HepG2 (cell line): Measurements from ENCODE around the gene MRPL10. TPM values are rescaled to one million over a fixed set of nuclear protein-coding genes. Genes with fewer than 3 reads are reported as not detected.

Source experiments
- ATAC-seq: fragments of 200-7000 bp; cut with Tn5 transposase; 3 replicates; pipeline ENCODE4 v1.9.1; 2020; ENCODE audit warnings: mild to moderate bottlenecking, moderate library complexity
- BruUV-seq: library from RNA; stranded (reverse); fragments of 400-500 nt; replicated peaks from 2 replicates; lab custom pipeline; 2021; lab: Mats Ljungman, UMichigan
- CTCF ChIA-PET: fragments of 300-600 bp; formaldehyde crosslinking; extraction: SDS; loops from one replicate; lab custom pipeline; 2021; ENCODE audit warnings: low total read pairs, inconsistent platforms, low intra/inter-chr PET ratio; lab: Yijun Ruan, JAX
- POLR2A ChIA-PET: fragments of 350-600 bp; sonication (Branson Sonifier 250); formaldehyde crosslinking; loops from one replicate; lab custom pipeline; 2020; ENCODE audit warnings: antibody characterized with exemption, inconsistent platforms; lab: Yijun Ruan, JAX
- DNase-seq: peaks from one replicate; pipeline ENCODE4 v3.0.0-alpha.2; 2015; ENCODE audit warnings: low spot score
- FAIRE-seq: peaks from 3 replicates; lab custom pipeline; 2011; peaks lifted over from hg19 to GRCh38; lab: Jason Lieb, UNC
- H2AFZ ChIP-seq: one replicate; pipeline ENCODE4 v1.6.1; 2011; ENCODE audit warnings: low read length, inconsistent platforms
- H3K27ac ChIP-seq: fragments of 300-600 bp; 3 replicates; pipeline ENCODE4 v1.8.0; 2011; ENCODE audit warnings: mixed run types, mild to moderate bottlenecking, mixed read lengths, low read length, inconsistent platforms; ENCODE audit not compliant: insufficient read depth; ENCODE audit errors: extremely low read length
- H3K27me3 ChIP-seq, 2 experiments: fragments of 200-600 bp in 1 of 2; 2 replicates in 1 of 2; 3 replicates in 1 of 2; pipeline versions ENCODE4 v1.6.0 to v1.8.0; 2011; ENCODE audit warnings: low read length in 2 of 2, mild to moderate bottlenecking in 2 of 2, moderate library complexity in 2 of 2, inconsistent platforms in 1 of 2; ENCODE audit not compliant: insufficient read depth in 2 of 2, control insufficient read depth in 1 of 2
- H3K36me3 ChIP-seq, 2 experiments: fragments of 200-600 bp in 1 of 2; replicated peaks in 1 of 2; 2 replicates in 1 of 2; 3 replicates in 1 of 2; pipeline versions ENCODE4 v1.5.1 to v1.8.0; 2011; ENCODE audit warnings: low read length in 2 of 2, inconsistent platforms in 1 of 2; ENCODE audit not compliant: insufficient read depth in 2 of 2, control insufficient read depth in 1 of 2
- H3K4me1 ChIP-seq: 2 replicates; pipeline ENCODE4 v1.5.1; 2012; ENCODE audit warnings: low read length, inconsistent platforms; ENCODE audit not compliant: insufficient read depth
- H3K4me2 ChIP-seq: 2 replicates; pipeline ENCODE4 v1.6.0; 2011; ENCODE audit warnings: low read depth, low read length, inconsistent platforms
- H3K4me3 ChIP-seq, 3 experiments: fragments of 200-600 bp in 1 of 3; sonication (generic), shearing (Covaris generic) in 1 of 3; replicated peaks in 1 of 3; 2 replicates each; pipeline ENCODE4 v1.5.1; 2011 to 2016; ENCODE audit warnings: low read length in 3 of 3, inconsistent platforms in 2 of 3, low read depth in 2 of 3, mild to moderate bottlenecking in 2 of 3, control low read depth in 1 of 3, mixed read lengths in 1 of 3; ENCODE audit not compliant: insufficient read depth in 1 of 3
- H3K79me2 ChIP-seq: one replicate; pipeline ENCODE4 v1.6.1; 2011; ENCODE audit warnings: low read length, inconsistent platforms; ENCODE audit not compliant: insufficient read depth
- H3K9ac ChIP-seq: 2 replicates; pipeline ENCODE4 v1.6.0; 2011; ENCODE audit warnings: mild to moderate bottlenecking, low read depth, low read length, inconsistent platforms; ENCODE audit not compliant: insufficient read depth
- H3K9me3 ChIP-seq: 2 replicates; pipeline ENCODE4 v1.5.1; 2012; ENCODE audit warnings: mild to moderate bottlenecking, low read length
- H4K20me1 ChIP-seq: 2 replicates; pipeline ENCODE4 v1.6.0; 2011; ENCODE audit warnings: inconsistent platforms, mild to moderate bottlenecking, low read length, moderate library complexity; ENCODE audit not compliant: insufficient read depth
- ATF7 ChIP-seq, 2 experiments: fragments of 450-650 bp in 1 of 2; sonication (generic) in 1 of 2; formaldehyde crosslinking in 1 of 2; IDR thresholded peaks; 2 replicates each; pipeline versions ENCODE4 v1.4.0 to v1.6.1; 2016 to 2020; ENCODE audit warnings: antibody characterized with exemption in 1 of 2, mild to moderate bottlenecking in 1 of 2, missing genetic modification reagents in 1 of 2
- ETV6 ChIP-seq: sonication (generic); formaldehyde crosslinking; conservative IDR thresholded peaks from 2 replicates; pipeline ENCODE4 v1.4.0; 2020; ENCODE audit warnings: missing genetic modification reagents
- GTF2F1 ChIP-seq: fragments of 150-350 bp; IDR thresholded peaks from 2 replicates; pipeline ENCODE4 v1.6.1; 2014; ENCODE audit warnings: low read length
- KLF16 ChIP-seq, 2 experiments: sonication (generic) in 1 of 2; formaldehyde crosslinking in 1 of 2; IDR thresholded peaks; 2 replicates each; pipeline versions ENCODE4 v1.6.1 to v1.8.0; 2016 to 2023; ENCODE audit warnings: missing genetic modification reagents in 2 of 2, missing compliant biosample characterization in 1 of 2
- NR2F6 ChIP-seq, 2 experiments: IDR thresholded peaks; 2 replicates each; pipeline ENCODE4 v1.6.1; 2016; ENCODE audit warnings: antibody characterized with exemption in 1 of 2, mild to moderate bottlenecking in 1 of 2
- REPIN1 ChIP-seq: sonication (generic); formaldehyde crosslinking; IDR thresholded peaks from 2 replicates; pipeline ENCODE4 v1.8.0; 2022; ENCODE audit warnings: missing genetic modification reagents, low read depth, mild to moderate bottlenecking, borderline replicate concordance
- REXO4 ChIP-seq: sonication (generic); formaldehyde crosslinking; IDR thresholded peaks from 2 replicates; pipeline ENCODE4 v1.8.0; 2022; ENCODE audit warnings: missing genetic modification reagents, mild to moderate bottlenecking, borderline replicate concordance
- RXRA ChIP-seq: sonication (generic); formaldehyde crosslinking; IDR thresholded peaks from 2 replicates; pipeline ENCODE4 v1.5.1; 2020; ENCODE audit warnings: missing genetic modification reagents
- SMAD3 ChIP-seq: sonication (generic); formaldehyde crosslinking; IDR thresholded peaks from 2 replicates; pipeline ENCODE4 v1.4.0; 2020; ENCODE audit warnings: missing genetic modification reagents
- WIZ ChIP-seq: sonication (generic); formaldehyde crosslinking; IDR thresholded peaks from 2 replicates; pipeline ENCODE4 v1.5.1; 2020; ENCODE audit warnings: mild to moderate bottlenecking, missing genetic modification reagents
- ZFP62 ChIP-seq: sonication (generic); formaldehyde crosslinking; IDR thresholded peaks from 2 replicates; pipeline ENCODE4 v1.4.0; 2020; ENCODE audit warnings: missing genetic modification reagents
- ZNF343 ChIP-seq: sonication (generic); formaldehyde crosslinking; IDR thresholded peaks from 2 replicates; pipeline ENCODE4 v1.4.0; 2020; ENCODE audit warnings: mild to moderate bottlenecking, missing genetic modification reagents
- ZNF367 ChIP-seq: sonication (generic); formaldehyde crosslinking; IDR thresholded peaks from 2 replicates; pipeline ENCODE4 v1.4.0; 2020; ENCODE audit warnings: missing genetic modification reagents, borderline replicate concordance
- ZNF557 ChIP-seq: sonication (generic); formaldehyde crosslinking; IDR thresholded peaks from 2 replicates; pipeline ENCODE4 v1.4.0; 2020; ENCODE audit warnings: missing genetic modification reagents
- ZNF768 ChIP-seq: sonication (generic); formaldehyde crosslinking; IDR thresholded peaks from 2 replicates; pipeline ENCODE4 v1.4.0; 2020; ENCODE audit warnings: missing genetic modification reagents
- ZNF780A ChIP-seq: sonication (generic); formaldehyde crosslinking; IDR thresholded peaks from 2 replicates; pipeline ENCODE4 v1.8.0; 2022; ENCODE audit warnings: mild to moderate bottlenecking, missing genetic modification reagents, moderate library complexity
- ZNF788 ChIP-seq: sonication (generic); formaldehyde crosslinking; IDR thresholded peaks from 2 replicates; pipeline ENCODE4 v1.5.0; 2020; ENCODE audit warnings: mild to moderate bottlenecking, missing genetic modification reagents, borderline replicate concordance
- WGBS: methylation state at CpG from one replicate; pipeline ENCODE4 v1.1.6; 2017; ENCODE audit warnings: low lambda C conversion rate; 5-methylcytosine and 5-hydroxymethylcytosine counted together
- in situ Hi-C: cut with HindIII; loops from 2 replicates; pipeline ENCODE4 v1.10.0; 2017; ENCODE audit warnings: low pct_unique_long_range_greater_than_20kb; ENCODE audit not compliant: extremely low pct_ligation_motif_present
- intact Hi-C: fragments of 100-400 bp; cut with micrococcal nuclease; formaldehyde crosslinking; loops from one replicate; pipeline ENCODE4 v1.10.0; 2022; ENCODE audit not compliant: unreplicated experiment
- polyA plus RNA-seq, 8 experiments: library from polyadenylated mRNA; depleted of rRNA in 3 of 8; stranded (reverse) in 7 of 8; unstranded in 1 of 8; fragments of >200 nt; fragmentation: Illumina TruSeq in 4 of 8; extraction: Trizol in 4 of 8; gene quantifications; 2 replicates each; pipeline versions ENCODE4 v1.2.1 to v1.2.3, GENCODE V29; 2011 to 2016; ENCODE audit warnings: low read depth in 4 of 8, missing spikeins in 1 of 8, mixed read lengths in 1 of 8; ENCODE audit not compliant: insufficient read depth in 1 of 8
- total RNA-seq, 5 experiments: library from RNA; depleted of rRNA; stranded (reverse); fragments of >200 nt; fragmentation: Illumina TruSeq; extraction: Trizol; gene quantifications; 2 replicates each; pipeline ENCODE4 v1.2.3, GENCODE V29; 2016; ENCODE audit warnings: low read depth in 1 of 5
- TF ChIP-seq, protein P1 (sequence below): IDR thresholded peaks from 2 replicates; pipeline ENCODE4 v1.6.1; 2018; ENCODE audit warnings: missing genetic modification reagents, mild to moderate bottlenecking, missing compliant biosample characterization
- TF ChIP-seq, protein P2 (sequence below): sonication (generic); formaldehyde crosslinking; IDR thresholded peaks from 2 replicates; pipeline ENCODE4 v1.5.0; 2020; ENCODE audit warnings: mild to moderate bottlenecking, missing genetic modification reagents
- TF ChIP-seq, protein P3 (sequence below): sonication (generic); formaldehyde crosslinking; IDR thresholded peaks from 2 replicates; pipeline ENCODE4 v1.8.1; 2023; ENCODE audit warnings: mild to moderate bottlenecking, missing genetic modification reagents, borderline replicate concordance

MRPL10 gene
- total and polyA plus RNA-seq, 2 of the 13 experiments (the other 11 are each of a cell fraction or from before 2014, with no cell fraction given) = 56.7 to 149 TPM

DNA sequence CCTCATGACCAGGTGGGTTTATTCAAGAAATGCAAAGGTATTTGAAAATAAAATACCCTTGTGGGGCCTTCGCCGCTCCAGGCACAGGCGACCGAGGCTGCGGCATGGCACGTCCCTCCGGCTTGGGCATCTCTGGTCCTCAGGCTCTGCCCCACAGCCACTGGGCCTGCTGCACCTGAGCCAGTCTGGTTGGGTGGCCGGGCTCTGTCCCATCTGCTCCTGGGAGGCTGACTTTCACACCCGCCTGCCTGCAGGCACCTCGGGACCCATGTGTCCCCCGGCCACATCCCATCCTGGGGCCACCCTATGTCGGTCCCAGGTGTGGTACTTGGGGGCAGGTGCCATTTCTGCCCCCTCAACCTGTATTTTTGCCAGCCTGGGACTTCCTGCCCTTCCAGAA, 30.7 kb downstream of the MRPL10 start:
- CTCF ChIA-PET = no interaction called here

More for the DNA sequence above, 30.7 kb downstream of the MRPL10 start:
- no peak for DNase-seq
- 7% methylated on average over 6 of the region's 12 CpGs for WGBS
- TF ChIP-seq ZNF557 (CRISPR knock-in tag) (no peak), REPIN1 (CRISPR knock-in tag) (no peak), ZNF367 (CRISPR knock-in tag) (no peak), ZNF768 (CRISPR knock-in tag) (no peak), GTF2F1 (no peak), ETV6 (CRISPR knock-in tag) (no peak), KLF16 (CRISPR knock-in tag; IDR thresholded peaks at IDR 0.05) (no peak), NR2F6 (IDR thresholded peaks at IDR 0.05) (no peak), NR2F6 (CRISPR knock-in tag; IDR thresholded peaks at IDR 0.05) (no peak), RXRA (no peak), ZNF343 (CRISPR knock-in tag) (no peak), ATF7 (IDR thresholded peaks at IDR 0.05) (no peak), ATF7 (CRISPR knock-in tag; IDR thresholded peaks at IDR 0.05) (no peak), SMAD3 (no peak), ZNF780A (CRISPR knock-in tag) (no peak), WIZ (CRISPR knock-in tag) (no peak), ZNF788 (CRISPR knock-in tag) (no peak), REXO4 (CRISPR knock-in tag) (no peak), ZFP62 (CRISPR knock-in tag) (no peak)
- TF ChIP-seq, protein P1, sequence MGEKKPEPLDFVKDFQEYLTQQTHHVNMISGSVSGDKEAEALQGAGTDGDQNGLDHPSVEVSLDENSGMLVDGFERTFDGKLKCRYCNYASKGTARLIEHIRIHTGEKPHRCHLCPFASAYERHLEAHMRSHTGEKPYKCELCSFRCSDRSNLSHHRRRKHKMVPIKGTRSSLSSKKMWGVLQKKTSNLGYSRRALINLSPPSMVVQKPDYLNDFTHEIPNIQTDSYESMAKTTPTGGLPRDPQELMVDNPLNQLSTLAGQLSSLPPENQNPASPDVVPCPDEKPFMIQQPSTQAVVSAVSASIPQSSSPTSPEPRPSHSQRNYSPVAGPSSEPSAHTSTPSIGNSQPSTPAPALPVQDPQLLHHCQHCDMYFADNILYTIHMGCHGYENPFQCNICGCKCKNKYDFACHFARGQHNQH = no peak
- TF ChIP-seq, protein P2, sequence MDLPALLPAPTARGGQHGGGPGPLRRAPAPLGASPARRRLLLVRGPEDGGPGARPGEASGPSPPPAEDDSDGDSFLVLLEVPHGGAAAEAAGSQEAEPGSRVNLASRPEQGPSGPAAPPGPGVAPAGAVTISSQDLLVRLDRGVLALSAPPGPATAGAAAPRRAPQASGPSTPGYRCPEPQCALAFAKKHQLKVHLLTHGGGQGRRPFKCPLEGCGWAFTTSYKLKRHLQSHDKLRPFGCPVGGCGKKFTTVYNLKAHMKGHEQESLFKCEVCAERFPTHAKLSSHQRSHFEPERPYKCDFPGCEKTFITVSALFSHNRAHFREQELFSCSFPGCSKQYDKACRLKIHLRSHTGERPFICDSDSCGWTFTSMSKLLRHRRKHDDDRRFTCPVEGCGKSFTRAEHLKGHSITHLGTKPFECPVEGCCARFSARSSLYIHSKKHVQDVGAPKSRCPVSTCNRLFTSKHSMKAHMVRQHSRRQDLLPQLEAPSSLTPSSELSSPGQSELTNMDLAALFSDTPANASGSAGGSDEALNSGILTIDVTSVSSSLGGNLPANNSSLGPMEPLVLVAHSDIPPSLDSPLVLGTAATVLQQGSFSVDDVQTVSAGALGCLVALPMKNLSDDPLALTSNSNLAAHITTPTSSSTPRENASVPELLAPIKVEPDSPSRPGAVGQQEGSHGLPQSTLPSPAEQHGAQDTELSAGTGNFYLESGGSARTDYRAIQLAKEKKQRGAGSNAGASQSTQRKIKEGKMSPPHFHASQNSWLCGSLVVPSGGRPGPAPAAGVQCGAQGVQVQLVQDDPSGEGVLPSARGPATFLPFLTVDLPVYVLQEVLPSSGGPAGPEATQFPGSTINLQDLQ (CRISPR knock-in tag) = no peak
- TF ChIP-seq, protein P3, sequence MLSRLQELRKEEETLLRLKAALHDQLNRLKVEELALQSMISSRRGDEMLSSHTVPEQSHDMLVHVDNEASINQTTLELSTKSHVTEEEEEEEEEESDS (CRISPR knock-in tag) = no peak
- TF ChIP-seq, all 625 proteins: peak for 0
- BruUV-seq = no TSS peak
- in situ Hi-C loops = no loop called here
- no peaks in the 10 kb centered on the region for H3K79me2 ChIP-seq
- no peak overlapping the region for H3K9ac ChIP-seq
- no peak overlapping the region for H3K27ac ChIP-seq
- peaks cover 4% of the 10 kb centered on the region; the same call in 1 of the 2 replicates for H4K20me1 ChIP-seq
- H3K27me3 ChIP-seq = peaks cover 4 to 16% of the 10 kb centered on the region in 2 experiments; a peak in 4 of 5 replicates
- no peak overlapping the region for H3K4me3 ChIP-seq
- H3K4me1 ChIP-seq = no peaks in the 10 kb centered on the region
- H3K9me3 ChIP-seq = no peaks in the 10 kb centered on the region
- no peak overlapping the region for H3K4me2 ChIP-seq
- H2AFZ ChIP-seq = no peak overlapping the region
- FAIRE-seq (no peak), ATAC-seq (no peak)
- POLR2A ChIA-PET = no interaction called here
- intact Hi-C loops = no loop called here
- no peaks in the 10 kb centered on the region for H3K36me3 ChIP-seq
